ENCODE measurements around the gene REG4. TPM values are rescaled to one million over a fixed set of nuclear protein-coding genes. Genes with fewer than 3 reads are reported as not detected.

Gene REG4
- total and polyA plus RNA-seq, 7 donors, result 10.4 to 80.8 (median 13.2) TPM; not detected in 4

DNA sequence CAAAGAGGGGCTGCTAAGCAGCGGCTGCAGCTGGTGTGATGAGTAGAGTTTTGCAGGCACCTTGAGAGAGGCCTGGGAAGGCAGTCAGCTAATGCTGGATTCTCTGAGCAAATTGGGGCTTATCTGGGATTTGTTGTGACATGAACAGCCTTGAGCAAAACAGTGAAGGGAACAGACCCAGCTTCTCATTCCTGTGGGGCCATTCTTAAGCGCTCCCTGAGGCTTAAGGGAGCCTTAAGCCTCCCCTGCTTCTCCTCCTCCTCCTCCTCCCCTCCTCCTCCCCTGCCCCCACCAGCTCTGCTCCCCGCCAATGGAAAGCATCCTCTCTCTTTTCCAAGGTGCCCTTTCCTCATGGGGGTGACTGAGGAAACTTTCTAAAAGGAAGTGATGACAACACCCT lies 63.8 kb downstream of the REG4 start:
- Histone ChIP-seq H3K36me3 (no peaks in the 10 kb centered on the region), H3K9me3 (no peaks in the 10 kb centered on the region), H3K4me3 (no peak overlapping the region), H3K4me1 (peaks cover 0 to 19% (median 14%) of the 10 kb centered on the region in 4 donors), H3K27ac (no peak overlapping the region), H3K27me3 (no peaks in the 10 kb centered on the region)
- TF ChIP-seq, protein P1, sequence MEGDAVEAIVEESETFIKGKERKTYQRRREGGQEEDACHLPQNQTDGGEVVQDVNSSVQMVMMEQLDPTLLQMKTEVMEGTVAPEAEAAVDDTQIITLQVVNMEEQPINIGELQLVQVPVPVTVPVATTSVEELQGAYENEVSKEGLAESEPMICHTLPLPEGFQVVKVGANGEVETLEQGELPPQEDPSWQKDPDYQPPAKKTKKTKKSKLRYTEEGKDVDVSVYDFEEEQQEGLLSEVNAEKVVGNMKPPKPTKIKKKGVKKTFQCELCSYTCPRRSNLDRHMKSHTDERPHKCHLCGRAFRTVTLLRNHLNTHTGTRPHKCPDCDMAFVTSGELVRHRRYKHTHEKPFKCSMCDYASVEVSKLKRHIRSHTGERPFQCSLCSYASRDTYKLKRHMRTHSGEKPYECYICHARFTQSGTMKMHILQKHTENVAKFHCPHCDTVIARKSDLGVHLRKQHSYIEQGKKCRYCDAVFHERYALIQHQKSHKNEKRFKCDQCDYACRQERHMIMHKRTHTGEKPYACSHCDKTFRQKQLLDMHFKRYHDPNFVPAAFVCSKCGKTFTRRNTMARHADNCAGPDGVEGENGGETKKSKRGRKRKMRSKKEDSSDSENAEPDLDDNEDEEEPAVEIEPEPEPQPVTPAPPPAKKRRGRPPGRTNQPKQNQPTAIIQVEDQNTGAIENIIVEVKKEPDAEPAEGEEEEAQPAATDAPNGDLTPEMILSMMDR (IDR thresholded peaks at IDR 0.05), result no peak
- no peak for TF ChIP-seq POLR2AphosphoS5 (IDR thresholded peaks at IDR 0.05)
- TF ChIP-seq POLR2A (IDR thresholded peaks at IDR 0.05), result no peak
- TF ChIP-seq EP300 (IDR thresholded peaks at IDR 0.05), result no peak
- DNase-seq, result no peak
- intact Hi-C loops (cut with DNase I), result loop anchor here (10.0 kb wide), 1 partner anchor 197 kb away; no protein-coding TSS in a partner anchor
- WGBS, 2 donors, result 78 to 79% methylated on average over 3 of the region's 3 CpGs

DNA sequence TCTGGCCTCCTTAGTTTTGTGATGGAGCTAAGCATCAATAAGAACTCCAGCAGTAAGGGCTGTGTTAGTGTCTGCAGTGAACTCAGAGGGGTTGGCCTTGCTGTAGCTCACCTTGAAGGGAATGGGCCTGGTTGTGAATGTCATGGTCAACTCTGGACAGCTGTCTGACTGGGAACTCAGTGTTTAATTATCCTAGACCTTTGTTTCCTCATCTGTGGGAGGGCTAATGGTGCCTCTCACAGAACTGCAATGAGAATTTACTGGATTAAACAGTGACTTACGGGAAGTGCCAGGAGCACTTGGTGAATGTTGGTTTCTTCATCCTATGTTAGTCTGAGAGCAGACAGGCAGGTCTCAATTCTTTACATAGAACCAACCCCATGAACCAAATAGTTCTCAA lies 66.2 kb downstream of the REG4 start:
- intact Hi-C loops (cut with DNase I), result loop anchor here (2.0 to 10.0 kb wide), 2 partner anchors 64 to 200 kb away; no protein-coding TSS in a partner anchor
- H3K27me3 ChIP-seq, result no peaks in the 10 kb centered on the region
- peaks cover 0 to 30% (median 24%) of the 10 kb centered on the region in 4 donors for H3K4me1 ChIP-seq
- no peak overlapping the region for H3K27ac ChIP-seq
- DNase-seq, result no peak
- TF ChIP-seq, protein P1 (IDR thresholded peaks at IDR 0.05), result no peak
- no peak for TF ChIP-seq EP300 (IDR thresholded peaks at IDR 0.05)
- no peak for TF ChIP-seq POLR2A (IDR thresholded peaks at IDR 0.05)
- TF ChIP-seq POLR2AphosphoS5 (IDR thresholded peaks at IDR 0.05), result no peak
- H3K9me3 ChIP-seq, result no peaks in the 10 kb centered on the region
- WGBS, 2 donors, result 72 to 85% methylated on average over 1 of the region's 1 CpG
- H3K4me3 ChIP-seq, result no peak overlapping the region
- H3K36me3 ChIP-seq, result no peaks in the 10 kb centered on the region

DNA sequence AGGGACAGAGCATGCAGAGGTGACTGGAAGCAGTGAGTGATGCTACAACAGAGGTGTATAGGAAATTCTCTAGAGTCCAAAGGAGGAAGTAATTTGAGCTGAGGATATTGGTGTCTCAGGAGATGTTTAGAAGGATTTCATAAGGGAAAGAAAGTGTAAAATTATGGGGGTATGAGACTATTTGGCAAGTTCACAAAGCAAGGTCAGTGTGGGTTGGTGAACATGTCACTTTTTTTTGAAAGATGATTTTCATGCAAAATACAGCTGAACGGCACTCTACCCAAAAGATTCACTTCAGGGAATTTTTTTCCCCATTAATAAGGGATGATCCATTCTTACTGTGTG lies 66.7 kb downstream of the REG4 start:
- intact Hi-C loops (cut with DNase I), result loop anchor here (2.0 to 10.0 kb wide), 3 partner anchors 53 to 200 kb away; no protein-coding TSS in a partner anchor

More for the DNA sequence above, 66.7 kb downstream of the REG4 start:
- 51 to 85% methylated on average over 1 of the region's 1 CpG for WGBS, 2 donors
- Histone ChIP-seq H3K27ac (no peak overlapping the region), H3K27me3 (no peaks in the 10 kb centered on the region), H3K4me1 (peaks cover 0 to 30% (median 24%) of the 10 kb centered on the region in 4 donors), H3K9me3 (no peaks in the 10 kb centered on the region), H3K4me3 (no peak overlapping the region), H3K36me3 (no peaks in the 10 kb centered on the region)
- TF ChIP-seq EP300 (IDR thresholded peaks at IDR 0.05), result no peak
- TF ChIP-seq POLR2AphosphoS5 (IDR thresholded peaks at IDR 0.05), result no peak
- no peak for TF ChIP-seq POLR2A (IDR thresholded peaks at IDR 0.05)
- TF ChIP-seq, protein P1 (IDR thresholded peaks at IDR 0.05), result no peak
- no peak for DNase-seq

Other genes with a start within 250 kb of the REG4 start
- gene ZNF697, start 163.2 kb downstream of the REG4 start, total RNA-seq, result 1 to 10 TPM; 2.4 to 6.6 (median 4.4) TPM
- 1 to 10 TPM in 1 of 3 donors, under 1 TPM in 2; 0.60 to 1.2 (median 0.69) TPM for gene ZNF697, start 163.2 kb downstream of the REG4 start, polyA plus RNA-seq
- 10 to 100 TPM; 15.8 to 37.7 (median 26.0) TPM for gene PHGDH, start 99.5 kb downstream of the REG4 start, total RNA-seq
- 10 to 100 TPM in 1 of 3 donors, 1 to 10 TPM in 2; 3.9 to 27.1 (median 7.8) TPM for gene PHGDH, start 99.5 kb downstream of the REG4 start, polyA plus RNA-seq
- 1 to 10 TPM in 1 of 4 donors, not detected in 3; 2.8 TPM for gene HMGCS2, start 42.6 kb downstream of the REG4 start, total RNA-seq
- gene HMGCS2, start 42.6 kb downstream of the REG4 start, polyA plus RNA-seq, result 100 to 1,000 TPM in 2 of 3 donors, 10 to 100 TPM in 1; 53.9 to 607 (median 276) TPM
- not detected for gene ADAM30, start 85.1 kb upstream of the REG4 start, total RNA-seq
- gene ADAM30, start 85.1 kb upstream of the REG4 start, polyA plus RNA-seq, result not detected

All from sigmoid colon (tissue), 7 donors.